Suprapubic skin (tissue), 4 donors: ENCODE results near the gene CCDC33. TPM values are rescaled to one million over a fixed set of nuclear protein-coding genes. Genes with fewer than 3 reads are reported as not detected.

Experiments
- DNase-seq, 2 donors: peaks; one replicate each; pipeline ENCODE4 v3.0.0-alpha.2; 2019; ENCODE audit warnings: low spot score in 2 of 2
- H3K27ac ChIP-seq: fragments of 200-600 bp; sonication (generic); one replicate; pipeline ENCODE4 v1.5.1; 2019
- H3K27me3 ChIP-seq: fragments of 200-600 bp; sonication (generic); one replicate; pipeline ENCODE4 v1.5.1; 2019
- H3K36me3 ChIP-seq: fragments of 200-600 bp; sonication (generic); one replicate; pipeline ENCODE4 v1.5.1; 2019
- H3K4me1 ChIP-seq: fragments of 200-600 bp; sonication (generic); one replicate; pipeline ENCODE4 v1.5.1; 2019
- H3K4me3 ChIP-seq: fragments of 200-600 bp; sonication (generic); one replicate; pipeline ENCODE4 v1.5.1; 2019; ENCODE audit warnings: mild to moderate bottlenecking
- H3K9me3 ChIP-seq: fragments of 200-600 bp; sonication (generic); one replicate; pipeline ENCODE4 v1.5.1; 2019
- EP300 ChIP-seq: sonication (generic); formaldehyde crosslinking; IDR thresholded peaks from one replicate; pipeline ENCODE4 v1.6.1; 2017; ENCODE audit warnings: antibody characterized with exemption
- POLR2A ChIP-seq, 2 donors: fragments of 450-650 bp; IDR thresholded peaks; one replicate each; pipeline ENCODE4 v1.6.1; 2017; ENCODE audit warnings: antibody characterized with exemption in 2 of 2, mild to moderate bottlenecking in 2 of 2, moderate library complexity in 2 of 2
- POLR2AphosphoS5 ChIP-seq, 3 donors: sonication (generic); formaldehyde crosslinking; IDR thresholded peaks; one replicate each; pipeline ENCODE4 v1.6.1; 2017; ENCODE audit warnings: antibody characterized with exemption in 3 of 3
- WGBS: methylation state at CpG from one replicate; pipeline ENCODE4 v1.1.5; 2018; 5-methylcytosine and 5-hydroxymethylcytosine counted together
- total RNA-seq, 4 donors: library from RNA; depleted of rRNA; stranded (reverse); fragments of >200 nt; gene quantifications; one replicate each; pipeline ENCODE4 v1.1.0, GENCODE V29; 2016
- TF ChIP-seq, protein P1 (sequence below), 2 donors: fragments of 200-600 bp in 1 of 2; fragments of 450-650 bp in 1 of 2; sonication (generic) in 1 of 2; IDR thresholded peaks; one replicate each; pipeline ENCODE4 v1.5.1; 2016 to 2019; ENCODE audit warnings: antibody characterized with exemption in 2 of 2, mild to moderate bottlenecking in 1 of 2, moderate library complexity in 1 of 2

CCDC33 gene
- total RNA-seq, 4 donors from 2014 or later = 0.60 TPM; not detected in 3

DNA sequence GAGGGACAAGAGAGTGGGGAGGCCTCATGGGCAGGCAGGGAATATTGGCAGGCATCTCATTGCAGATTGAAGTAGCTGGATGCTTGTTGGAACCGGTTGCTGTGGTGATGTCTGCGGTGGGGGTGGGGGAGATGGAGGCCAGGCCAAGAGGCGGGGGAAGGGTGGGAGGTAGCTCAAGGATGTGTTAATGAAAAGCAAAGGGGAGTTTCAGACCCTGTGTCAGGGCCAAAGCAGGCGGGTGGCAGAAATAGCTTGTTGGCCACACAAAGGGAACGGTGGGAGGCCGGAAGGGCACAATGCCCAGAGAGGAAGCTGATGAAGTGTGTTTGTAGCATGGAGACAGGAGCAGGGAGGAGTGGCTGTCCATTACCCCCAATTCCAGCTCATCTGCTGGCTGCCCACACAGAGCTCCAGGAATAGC lies 28.0 kb downstream of the CCDC33 start:
- Histone ChIP-seq H3K9me3 (no peaks in the 10 kb centered on the region), H3K27me3 (peaks cover 68% of the 10 kb centered on the region), H3K27ac (no peak overlapping the region), H3K4me1 (no peaks in the 10 kb centered on the region), H3K36me3 (no peaks in the 10 kb centered on the region), H3K4me3 (no peak overlapping the region)
- DNase-seq = no peak
- no peak for TF ChIP-seq POLR2A (IDR thresholded peaks at IDR 0.05)
- TF ChIP-seq POLR2AphosphoS5 (IDR thresholded peaks at IDR 0.05) = no peak
- TF ChIP-seq, protein P1, sequence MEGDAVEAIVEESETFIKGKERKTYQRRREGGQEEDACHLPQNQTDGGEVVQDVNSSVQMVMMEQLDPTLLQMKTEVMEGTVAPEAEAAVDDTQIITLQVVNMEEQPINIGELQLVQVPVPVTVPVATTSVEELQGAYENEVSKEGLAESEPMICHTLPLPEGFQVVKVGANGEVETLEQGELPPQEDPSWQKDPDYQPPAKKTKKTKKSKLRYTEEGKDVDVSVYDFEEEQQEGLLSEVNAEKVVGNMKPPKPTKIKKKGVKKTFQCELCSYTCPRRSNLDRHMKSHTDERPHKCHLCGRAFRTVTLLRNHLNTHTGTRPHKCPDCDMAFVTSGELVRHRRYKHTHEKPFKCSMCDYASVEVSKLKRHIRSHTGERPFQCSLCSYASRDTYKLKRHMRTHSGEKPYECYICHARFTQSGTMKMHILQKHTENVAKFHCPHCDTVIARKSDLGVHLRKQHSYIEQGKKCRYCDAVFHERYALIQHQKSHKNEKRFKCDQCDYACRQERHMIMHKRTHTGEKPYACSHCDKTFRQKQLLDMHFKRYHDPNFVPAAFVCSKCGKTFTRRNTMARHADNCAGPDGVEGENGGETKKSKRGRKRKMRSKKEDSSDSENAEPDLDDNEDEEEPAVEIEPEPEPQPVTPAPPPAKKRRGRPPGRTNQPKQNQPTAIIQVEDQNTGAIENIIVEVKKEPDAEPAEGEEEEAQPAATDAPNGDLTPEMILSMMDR (IDR thresholded peaks at IDR 0.05) = no peak
- no peak for TF ChIP-seq EP300
- 48% methylated on average over 6 of the region's 6 CpGs for WGBS

DNA sequence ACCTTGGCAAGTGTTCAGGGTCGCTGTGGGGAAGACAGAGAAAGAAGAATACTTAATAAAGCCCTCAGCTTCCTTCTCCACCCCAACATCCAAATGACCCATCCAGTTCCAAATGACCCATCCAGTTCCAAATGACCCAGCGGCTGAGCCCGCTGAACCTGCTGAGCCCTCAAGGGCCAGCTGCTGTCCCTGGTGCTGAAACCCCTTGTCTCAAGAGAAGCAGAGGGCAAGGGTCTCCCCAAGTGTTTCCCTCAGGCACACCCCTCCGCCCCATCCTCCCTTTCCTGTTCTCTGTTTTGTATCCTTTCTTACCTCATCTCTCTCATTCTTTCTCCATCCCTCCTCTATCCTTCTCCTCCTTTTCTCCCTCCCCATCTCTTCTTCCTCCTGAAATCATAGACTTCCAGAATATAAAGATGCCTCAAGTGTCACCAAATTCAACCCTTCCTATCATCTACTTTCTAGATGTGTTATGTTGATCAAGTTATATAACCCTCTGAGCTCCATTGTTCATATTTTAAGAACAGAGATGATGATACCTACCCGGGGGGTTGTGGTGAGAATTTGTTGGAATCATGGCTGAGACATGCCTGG lies 29.0 kb downstream of the CCDC33 start:
- H3K36me3 ChIP-seq = no peaks in the 10 kb centered on the region
- no peaks in the 10 kb centered on the region for H3K4me1 ChIP-seq
- no peak overlapping the region for H3K27ac ChIP-seq
- H3K4me3 ChIP-seq = no peak overlapping the region
- no peaks in the 10 kb centered on the region for H3K9me3 ChIP-seq
- peaks cover 68% of the 10 kb centered on the region for H3K27me3 ChIP-seq
- DNase-seq = no peak
- TF ChIP-seq, protein P1 (IDR thresholded peaks at IDR 0.05) = no peak
- TF ChIP-seq POLR2A (IDR thresholded peaks at IDR 0.05) (no peak), POLR2AphosphoS5 (IDR thresholded peaks at IDR 0.05) (no peak), EP300 (no peak)
- WGBS = 38% methylated on average over 5 of the region's 5 CpGs

DNA sequence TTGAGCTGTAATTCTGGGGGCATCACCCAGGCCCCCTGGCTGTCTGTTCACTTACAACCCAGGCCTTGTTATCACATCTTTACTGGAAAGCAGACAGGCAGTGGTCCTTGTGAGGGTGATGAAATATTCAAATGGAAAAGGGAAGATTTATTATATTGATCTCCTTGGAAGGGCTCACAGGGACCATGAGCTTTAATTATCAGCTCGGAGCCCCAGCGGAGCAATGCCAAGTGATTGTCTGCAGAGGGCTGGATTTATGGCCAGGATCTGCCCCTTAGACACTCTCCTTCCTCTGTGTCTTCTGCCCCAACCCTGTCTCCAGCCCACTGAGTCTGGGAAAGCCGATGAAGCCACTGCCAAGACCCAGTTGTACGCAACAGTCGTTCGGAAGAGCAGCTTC lies 31.9 kb downstream of the CCDC33 start:
- TF ChIP-seq, protein P1 (IDR thresholded peaks at IDR 0.05) = no peak
- TF ChIP-seq POLR2A (IDR thresholded peaks at IDR 0.05) (no peak), POLR2AphosphoS5 (IDR thresholded peaks at IDR 0.05) (no peak)
- 67% methylated on average over 6 of the region's 6 CpGs for WGBS
- no peak overlapping the region for H3K4me3 ChIP-seq
- no peaks in the 10 kb centered on the region for H3K4me1 ChIP-seq
- H3K36me3 ChIP-seq = no peaks in the 10 kb centered on the region
- H3K9me3 ChIP-seq = no peaks in the 10 kb centered on the region
- DNase-seq = no peak
- H3K27me3 ChIP-seq = peaks cover 68% of the 10 kb centered on the region
- no peak overlapping the region for H3K27ac ChIP-seq

DNA sequence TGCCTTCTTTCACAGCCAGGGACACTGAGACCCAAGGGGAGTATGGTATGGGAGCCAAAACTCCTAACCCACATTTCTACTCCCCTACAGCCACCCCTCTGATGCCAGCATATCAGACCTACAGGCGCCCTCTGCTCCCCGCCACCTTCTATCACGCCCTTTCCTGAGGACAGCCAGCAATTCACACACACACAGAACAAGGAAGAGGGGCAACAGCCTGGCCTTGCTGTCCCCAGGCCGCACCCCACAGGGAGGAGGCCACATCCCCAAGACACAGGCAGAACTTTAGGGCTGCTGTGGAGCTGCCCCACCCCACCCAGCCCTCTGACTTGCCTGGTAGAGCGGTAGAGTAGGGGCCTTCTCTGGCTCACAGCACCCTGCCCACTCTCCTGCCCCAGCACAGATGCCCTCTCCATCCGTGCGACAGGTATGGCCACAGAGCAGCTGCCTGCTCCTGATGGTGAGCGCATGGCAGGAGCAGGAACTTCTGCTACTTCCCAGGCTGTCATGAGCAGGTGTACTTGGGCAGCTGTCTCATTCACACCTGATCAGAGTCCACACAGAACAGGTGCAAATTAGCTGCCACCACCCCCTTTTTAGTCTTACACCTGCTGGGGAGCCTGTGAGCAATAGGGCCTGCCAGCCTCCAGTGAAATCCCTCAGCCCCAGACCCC lies 33.4 kb downstream of the CCDC33 start:
- Histone ChIP-seq H3K27ac (no peak overlapping the region), H3K36me3 (no peaks in the 10 kb centered on the region), H3K9me3 (no peaks in the 10 kb centered on the region), H3K4me3 (no peak overlapping the region), H3K27me3 (peaks cover 67% of the 10 kb centered on the region), H3K4me1 (no peaks in the 10 kb centered on the region)
- no peak for DNase-seq
- 90% methylated on average over 8 of the region's 8 CpGs for WGBS
- TF ChIP-seq, protein P1 (IDR thresholded peaks at IDR 0.05) = no peak
- TF ChIP-seq POLR2AphosphoS5 (IDR thresholded peaks at IDR 0.05) = no peak
- TF ChIP-seq EP300 = no peak
- no peak for TF ChIP-seq POLR2A (IDR thresholded peaks at IDR 0.05)

DNA sequence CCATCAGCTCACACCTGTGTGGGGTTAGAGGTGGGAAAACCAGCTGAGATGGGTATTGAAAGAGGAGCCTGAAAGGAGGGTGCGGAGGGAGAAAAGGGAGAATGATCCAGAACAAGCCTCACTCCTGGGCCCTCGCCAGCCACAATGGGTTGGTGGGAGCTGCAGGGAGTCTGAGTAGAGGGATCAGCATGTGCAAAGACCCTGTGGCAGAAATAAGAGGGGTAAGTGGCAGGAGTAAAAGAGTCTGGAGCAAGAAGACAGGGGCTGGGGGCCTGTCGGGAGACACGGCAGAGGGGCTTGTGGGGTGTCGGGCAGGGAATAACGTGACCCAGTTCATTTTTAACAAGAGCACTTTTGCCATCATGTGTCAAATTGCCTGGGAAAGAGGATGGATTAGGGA lies 34.0 kb downstream of the CCDC33 start:
- WGBS = 82% methylated on average over 6 of the region's 6 CpGs
- H3K4me1 ChIP-seq = no peaks in the 10 kb centered on the region
- no peak overlapping the region for H3K27ac ChIP-seq
- no peaks in the 10 kb centered on the region for H3K36me3 ChIP-seq
- H3K9me3 ChIP-seq = no peaks in the 10 kb centered on the region
- DNase-seq = no peak
- no peak overlapping the region for H3K4me3 ChIP-seq
- TF ChIP-seq POLR2A (IDR thresholded peaks at IDR 0.05) (no peak), POLR2AphosphoS5 (IDR thresholded peaks at IDR 0.05) (no peak), EP300 (no peak)
- TF ChIP-seq, protein P1 (IDR thresholded peaks at IDR 0.05) = no peak
- peaks cover 66% of the 10 kb centered on the region for H3K27me3 ChIP-seq
